Ramos (cell line): Measurements from ENCODE around the gene KCNQ4.

Experiments used
- in situ Hi-C: fragments of 300-500 bp; cut with MboI; formaldehyde crosslinking; loops from one replicate; pipeline ENCODE4 v1.14.3; 2022; ENCODE audit warnings: low sequenced_read_pairs; ENCODE audit not compliant: unreplicated experiment

KCNQ4 gene

DNA sequence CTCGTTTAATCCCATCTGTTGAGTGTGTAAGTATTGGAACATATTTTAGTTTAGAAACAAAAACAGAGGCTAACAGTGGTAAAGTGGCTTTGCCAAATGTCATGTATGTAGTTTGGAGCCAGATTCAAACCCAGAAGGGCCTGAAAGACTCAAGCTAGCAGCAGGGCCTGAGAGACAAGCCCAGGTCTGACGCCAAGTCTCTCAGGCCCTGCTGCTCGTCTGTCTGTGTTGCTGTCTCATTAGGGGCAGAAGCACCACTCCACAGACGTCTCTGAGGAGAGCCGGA, 70.2 kb downstream of the KCNQ4 start:
- in situ Hi-C loops = loop anchor here (10.0 kb wide), 1 partner anchor 259 kb away; no protein-coding TSS in a partner anchor

DNA sequence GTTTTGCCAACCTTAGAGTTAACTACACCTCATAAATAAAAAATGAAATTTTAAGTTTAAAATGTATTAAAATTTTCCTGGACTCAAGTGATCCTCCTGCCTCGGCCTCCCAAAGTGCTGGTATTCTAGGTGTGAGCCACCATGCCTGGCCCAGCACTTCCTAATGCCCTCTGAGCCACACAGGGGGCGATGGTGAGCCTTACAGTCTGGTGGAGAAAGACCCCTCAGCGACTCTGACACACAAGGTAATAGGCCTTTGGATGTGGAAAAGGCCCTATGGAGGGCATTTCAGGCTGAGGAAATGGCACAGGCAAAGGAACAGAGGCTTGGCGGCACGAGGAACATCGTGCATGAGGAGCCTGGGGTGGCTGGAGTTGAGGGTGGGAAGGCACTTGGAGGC, 71.9 kb downstream of the KCNQ4 start:
- in situ Hi-C loops = loop anchor here (10.0 kb wide), 1 partner anchor 261 kb away; no protein-coding TSS in a partner anchor

DNA sequence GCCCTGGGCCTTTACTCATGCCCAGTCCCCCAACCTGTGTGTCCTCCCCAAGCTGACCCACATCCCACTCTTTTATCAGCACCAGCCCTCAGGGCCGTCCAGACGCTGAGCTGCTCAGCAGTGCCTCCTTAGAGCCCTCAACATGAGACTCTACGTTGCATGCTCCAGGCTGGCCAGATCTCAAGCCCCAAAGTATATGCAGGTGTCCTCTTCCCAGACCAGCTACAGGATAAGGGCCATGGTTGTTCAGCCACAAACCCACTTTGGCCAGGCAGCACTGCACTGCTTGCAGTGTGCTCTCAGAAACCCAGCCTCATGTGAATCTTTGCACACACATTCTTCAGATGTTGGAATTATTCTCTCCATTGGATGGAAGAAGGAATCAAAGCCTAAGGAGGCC, 72.5 kb downstream of the KCNQ4 start:
- in situ Hi-C loops = loop anchor here (10.0 kb wide), 1 partner anchor 261 kb away; no protein-coding TSS in a partner anchor

DNA sequence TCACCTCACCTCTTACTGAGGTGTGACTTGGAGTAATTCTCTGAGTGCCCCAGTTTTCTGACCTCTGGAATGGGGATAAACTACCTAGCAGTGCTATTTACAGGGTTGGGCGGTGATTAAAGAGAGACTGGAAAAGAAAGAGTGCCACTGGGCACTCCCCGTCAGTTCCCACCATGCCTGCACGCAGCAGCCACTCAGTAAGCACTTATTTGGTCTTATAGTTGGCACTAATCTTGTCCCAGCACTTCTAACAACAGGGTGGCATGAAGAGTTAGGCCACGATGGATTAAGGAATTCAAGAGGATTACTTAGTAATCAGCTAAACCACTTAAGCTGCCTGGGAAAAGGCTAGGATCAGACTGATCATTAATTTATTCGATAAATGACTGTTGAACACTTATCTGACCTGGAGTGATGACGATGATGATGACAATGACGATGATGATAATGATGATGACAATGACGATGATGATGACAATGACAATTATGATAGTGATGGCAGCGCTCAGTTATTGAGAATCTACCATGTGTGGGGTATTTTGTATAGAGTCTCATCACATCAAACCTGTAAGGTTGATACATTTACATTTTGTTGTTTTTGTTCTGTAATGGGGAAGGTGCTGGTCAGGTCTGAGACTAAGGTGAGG, 73.2 kb downstream of the KCNQ4 start:
- in situ Hi-C loops = loop anchor here (10.0 kb wide), 1 partner anchor 262 kb away; no protein-coding TSS in a partner anchor

DNA sequence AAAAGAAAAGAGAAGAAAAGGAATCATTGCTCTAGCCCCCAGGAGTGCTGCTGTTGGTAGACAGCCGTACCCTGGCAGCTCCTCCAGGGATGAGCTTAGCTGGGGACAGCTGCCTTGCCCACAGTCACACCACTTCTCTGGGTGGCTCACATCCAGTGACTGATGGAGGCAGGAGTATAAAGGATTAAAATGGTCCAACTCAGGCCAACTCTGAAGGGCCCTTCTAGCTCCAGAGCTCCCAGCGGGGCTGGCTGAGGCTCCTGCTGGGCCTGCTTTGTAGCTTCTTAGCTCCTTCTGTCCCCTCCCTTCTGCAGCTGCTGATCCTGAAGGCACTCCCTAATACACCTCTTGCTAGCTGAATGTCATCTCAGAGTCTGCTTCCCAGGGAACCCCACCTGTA, 74.2 kb downstream of the KCNQ4 start:
- in situ Hi-C loops = loop anchor here (10.0 kb wide), 1 partner anchor 263 kb away; no protein-coding TSS in a partner anchor

DNA sequence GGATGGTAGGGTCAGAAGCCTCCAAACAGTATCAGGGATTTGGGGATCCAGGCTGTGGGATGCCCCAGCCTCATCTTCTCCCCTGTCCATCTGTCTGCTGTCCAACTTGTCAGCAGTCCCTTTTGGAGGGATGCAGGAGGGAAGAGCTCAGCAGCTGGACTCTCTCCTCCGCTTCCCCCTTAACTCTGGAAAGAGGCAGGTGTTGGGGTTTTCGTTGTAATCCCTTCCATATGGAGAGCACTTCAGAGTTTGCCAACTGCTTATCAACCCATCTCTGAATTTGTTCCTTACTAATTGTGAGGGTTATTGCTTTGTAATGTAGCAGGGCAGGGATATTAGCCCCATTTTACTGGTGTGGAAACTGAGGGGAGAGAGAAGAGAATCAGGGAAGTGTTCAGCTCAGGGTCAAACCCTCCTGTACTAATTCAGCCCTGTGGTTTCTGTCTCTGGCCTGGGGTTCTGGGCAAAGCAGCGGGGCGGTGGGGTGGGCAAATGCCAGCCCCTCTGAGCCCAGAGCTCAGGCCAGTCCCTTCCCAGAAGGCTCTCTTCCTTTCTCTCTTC, 75.3 kb downstream of the KCNQ4 start:
- in situ Hi-C loops = loop anchor here (10.0 kb wide), 1 partner anchor 264 kb away; no protein-coding TSS in a partner anchor

DNA sequence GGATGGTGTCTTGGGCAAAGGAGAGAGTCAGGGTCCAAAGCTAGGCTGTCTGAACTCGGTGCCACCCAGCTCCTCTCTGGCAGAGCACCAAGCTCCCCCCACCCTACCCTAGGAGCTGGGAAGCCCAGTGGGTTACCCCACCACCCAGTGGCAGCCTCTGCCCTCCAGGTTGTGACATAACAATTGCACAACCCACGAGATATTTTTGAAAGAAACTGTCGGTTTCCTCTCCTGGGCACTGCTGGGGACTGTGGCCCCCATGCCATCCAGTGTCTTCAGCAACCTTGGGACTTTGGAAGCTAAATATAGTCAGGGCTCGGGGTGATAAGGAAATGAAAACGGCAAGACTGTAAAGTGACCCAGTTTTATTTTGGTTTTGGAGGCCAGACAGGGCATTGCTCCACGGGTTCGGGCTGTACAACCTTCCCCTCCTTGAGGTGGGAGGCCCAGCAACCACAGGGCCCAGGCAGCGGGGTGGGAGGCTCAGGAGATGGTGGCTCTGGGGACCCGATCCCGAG, 77.2 kb downstream of the KCNQ4 start:
- in situ Hi-C loops = no loop called here

DNA sequence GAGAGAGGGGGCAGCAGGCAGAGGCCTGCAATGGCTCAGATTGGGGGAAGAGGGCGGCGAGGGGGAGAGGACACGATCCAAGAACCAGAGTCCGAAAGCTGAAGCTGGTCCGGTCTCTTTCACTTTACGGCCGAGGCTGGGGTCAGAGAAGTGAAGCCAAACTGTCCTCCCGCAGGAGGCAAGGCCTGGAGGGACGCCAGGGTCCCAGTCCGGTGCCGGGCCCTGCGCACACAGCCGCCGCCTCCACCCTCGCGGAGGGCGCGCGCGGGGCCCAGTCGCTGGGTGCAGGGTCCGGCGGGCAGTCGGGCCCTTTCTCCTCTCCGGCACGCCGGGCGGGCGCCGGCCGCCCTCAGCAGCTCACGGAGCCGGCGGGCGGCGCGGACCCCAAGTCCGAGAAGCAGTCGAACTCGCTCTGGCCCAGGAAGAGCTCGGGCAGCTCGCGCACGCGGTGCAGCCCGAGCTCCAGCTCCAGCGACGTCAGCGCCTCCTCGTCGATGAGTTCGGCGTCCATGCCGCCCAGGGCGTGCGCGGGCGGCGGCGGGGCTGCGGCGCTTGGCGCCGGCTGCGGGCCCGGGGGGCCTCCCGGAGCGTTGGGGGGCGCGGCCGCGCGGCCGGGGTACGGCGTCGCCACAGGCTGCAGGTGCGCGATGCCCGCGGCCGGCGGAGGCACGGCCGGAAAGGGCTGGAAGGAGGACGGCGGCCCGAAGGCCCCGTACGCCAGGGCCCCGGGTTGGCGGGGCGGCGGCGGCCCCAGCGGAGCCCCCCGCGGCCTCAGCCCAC, 77.8 kb downstream of the KCNQ4 start:
- in situ Hi-C loops = no loop called here

DNA sequence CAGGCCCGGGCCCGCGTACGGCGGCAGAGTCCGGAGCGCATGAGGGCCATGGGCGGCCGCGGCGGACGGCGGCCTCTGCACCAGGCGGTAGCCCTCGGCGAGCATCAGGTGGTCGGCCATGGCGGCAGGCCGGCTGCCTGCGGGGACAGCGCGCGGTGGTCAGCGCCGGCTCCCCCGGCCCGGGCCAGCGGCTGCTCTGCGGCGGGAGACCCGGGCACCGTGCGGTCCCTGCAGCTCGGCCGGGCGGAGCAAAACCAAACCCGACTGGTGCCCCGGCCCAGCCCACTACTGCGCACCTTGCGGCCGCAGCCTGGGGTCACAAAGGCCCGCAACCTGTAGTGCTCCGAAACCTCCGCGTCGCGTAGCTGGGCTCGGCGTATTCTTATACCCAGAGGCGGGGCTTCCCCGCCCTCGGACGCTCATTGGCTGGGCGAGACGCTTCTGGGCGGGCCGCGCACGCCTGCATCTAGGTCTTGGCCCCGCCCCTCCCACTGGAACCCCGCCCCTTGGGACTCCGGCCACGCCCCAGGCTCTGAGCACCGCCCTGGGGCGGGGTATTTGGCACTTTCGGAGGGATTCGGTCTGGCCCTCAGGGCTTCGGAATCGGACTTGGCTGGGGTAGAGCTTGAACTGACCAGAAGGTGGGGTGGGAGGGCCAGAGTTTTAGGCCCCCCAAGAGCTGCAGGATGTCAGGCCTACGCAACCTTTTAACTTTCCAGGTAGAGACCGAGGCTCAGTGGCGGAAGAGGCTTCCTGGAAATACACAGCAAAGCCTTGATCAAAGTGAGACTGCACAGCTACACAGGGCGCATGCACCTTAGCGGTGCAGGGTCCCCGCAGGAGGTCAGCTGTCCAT, 78.6 kb downstream of the KCNQ4 start, which contains the start of gene CITED4:
Gene CITED4, minus strand, starts transcription at position 356 of the 856 bp plus-strand sequence. Its CDS starts 236 bp downstream, at position 120.
- in situ Hi-C loops = no loop called here

DNA sequence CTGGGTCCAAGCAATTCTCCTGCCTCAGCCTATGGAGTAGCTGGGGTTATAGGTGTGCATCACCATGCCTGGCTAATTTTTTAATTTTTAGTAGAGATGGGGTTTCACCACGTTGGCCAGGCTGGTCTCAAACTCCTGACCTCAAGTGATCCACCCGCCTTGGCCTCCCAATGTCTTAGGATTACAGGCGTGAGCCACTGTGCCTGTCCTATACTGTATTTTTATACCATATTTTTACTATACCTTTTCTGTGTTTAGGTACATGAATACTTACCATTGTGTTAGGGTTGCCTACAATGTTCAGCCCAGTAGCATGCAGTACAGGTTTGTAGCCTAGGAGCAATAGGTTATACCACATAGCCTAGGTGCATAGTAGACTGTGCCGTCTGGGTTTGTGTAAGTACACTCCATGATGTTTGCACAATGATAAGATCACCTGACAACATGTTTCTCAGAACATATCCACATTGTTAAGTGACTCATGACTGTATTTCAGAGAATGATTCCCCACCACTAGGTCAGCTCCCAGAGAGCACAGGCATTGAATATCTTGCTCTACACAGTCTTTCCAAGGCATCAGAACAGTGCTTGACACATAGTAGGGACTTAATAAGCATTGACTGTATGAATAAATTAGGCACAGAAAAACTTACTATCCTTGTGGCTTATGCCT, 84.6 kb downstream of the KCNQ4 start:
- in situ Hi-C loops = no loop called here

DNA sequence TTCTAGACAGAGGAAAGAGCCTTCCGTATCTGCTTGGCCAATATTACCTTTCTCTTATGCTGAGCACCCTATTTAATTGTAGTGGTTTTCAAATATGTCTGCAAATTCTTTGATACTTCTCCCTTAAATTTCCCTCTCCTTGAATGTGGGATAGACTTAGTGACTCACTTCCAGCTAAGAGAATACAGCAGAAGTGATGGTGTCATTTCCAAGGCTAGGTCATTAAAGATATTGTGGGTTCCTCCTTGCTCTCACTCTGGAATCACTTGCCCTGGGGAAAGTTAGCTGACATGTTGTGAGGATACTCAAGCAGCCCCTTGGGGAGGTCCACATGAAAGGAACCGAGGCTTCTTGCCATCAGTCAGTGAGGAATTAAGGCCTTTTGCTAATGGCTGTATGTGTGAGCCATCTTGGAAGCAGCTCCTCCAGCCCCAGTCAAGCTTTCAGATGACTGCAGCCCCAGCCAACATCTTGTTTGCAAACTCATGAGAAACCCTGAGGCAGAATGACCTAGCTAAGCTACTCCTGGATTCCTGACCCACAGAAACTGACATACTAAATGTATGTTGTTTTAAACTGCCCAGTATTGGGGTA, 86.6 kb downstream of the KCNQ4 start:
- in situ Hi-C loops = no loop called here

DNA sequence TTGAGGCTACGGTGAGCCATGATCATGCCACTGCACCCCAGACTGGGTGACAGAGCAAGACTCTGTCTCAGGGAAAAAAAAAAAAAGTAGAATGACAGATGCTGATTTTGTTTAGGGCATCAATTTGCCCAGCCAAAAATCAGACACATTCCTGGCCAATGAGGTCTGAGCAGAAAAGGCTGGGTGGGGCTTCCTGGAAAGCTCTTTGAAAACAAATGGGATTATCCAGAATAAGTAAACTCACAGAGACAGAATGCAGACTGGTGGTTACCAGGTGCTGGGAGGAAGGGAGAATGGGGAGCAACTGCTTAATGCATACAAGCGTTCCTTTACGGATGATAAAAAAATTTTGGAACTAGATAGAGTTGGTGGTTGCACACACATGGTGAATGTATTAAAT, 88.7 kb downstream of the KCNQ4 start:
- in situ Hi-C loops = no loop called here

DNA sequence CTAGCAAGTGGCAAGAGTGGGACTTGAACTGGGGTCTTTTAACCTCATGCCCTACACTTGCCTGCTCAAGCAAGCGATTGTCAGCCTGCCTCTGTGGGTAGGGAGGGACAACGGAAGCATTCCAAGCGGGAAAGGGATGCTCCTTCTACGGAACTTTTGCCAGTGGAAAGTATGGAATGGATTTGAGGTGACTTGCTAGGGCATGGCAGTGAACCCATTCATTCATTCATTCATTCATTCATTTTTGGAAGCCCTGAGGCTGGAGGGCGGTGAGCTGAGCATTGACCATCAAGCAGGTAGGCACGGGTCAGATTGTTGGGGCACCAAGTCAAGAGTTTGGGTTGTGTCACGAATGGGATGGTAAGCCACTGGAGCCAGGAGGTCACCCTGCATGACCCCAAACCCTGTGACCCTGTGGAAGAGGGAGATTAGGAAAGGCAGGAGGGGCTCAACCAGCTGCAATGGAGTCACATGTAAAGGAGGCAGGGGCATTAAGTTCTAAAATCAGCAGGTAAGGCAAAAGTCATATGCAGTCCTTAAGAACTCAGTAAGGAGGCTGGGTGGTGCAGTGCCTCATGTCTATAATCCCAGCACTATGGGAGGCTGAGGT, 90.4 kb downstream of the KCNQ4 start:
- in situ Hi-C loops = no loop called here

DNA sequence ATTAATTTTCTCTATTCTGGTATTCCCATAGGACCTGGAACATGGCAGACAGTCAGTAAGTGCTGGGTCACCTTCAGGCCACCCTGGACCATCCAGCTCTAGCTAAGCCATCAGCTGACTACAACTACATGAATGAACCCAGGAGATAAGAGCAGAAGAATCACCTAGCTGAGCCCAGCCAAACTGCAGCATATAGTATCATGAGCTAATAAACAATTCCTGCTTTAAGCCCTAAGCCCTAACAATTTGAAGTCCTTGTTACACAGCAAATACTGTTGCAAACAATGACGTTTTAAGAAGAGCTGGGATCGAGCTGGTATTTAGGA, 92.8 kb downstream of the KCNQ4 start:
- in situ Hi-C loops = no loop called here

DNA sequence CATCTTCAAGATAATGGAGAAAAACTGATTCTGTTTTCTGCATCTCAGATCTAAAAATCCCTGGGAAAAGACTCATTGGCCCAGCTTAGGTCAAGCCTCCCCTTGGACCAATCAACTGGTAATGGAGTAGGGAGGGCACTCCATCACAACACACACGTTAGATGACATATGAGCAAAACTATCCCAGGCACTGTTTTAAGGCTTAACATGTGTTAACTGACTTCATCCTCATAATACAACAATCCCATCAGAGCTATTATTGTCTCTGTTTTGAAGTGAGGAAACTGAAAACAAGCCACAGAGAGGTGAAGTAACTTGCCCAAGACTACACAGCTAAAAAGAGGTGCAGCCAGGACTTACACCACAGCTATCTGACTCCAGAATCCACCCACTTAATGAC, 93.3 kb downstream of the KCNQ4 start:
- in situ Hi-C loops = no loop called here

DNA sequence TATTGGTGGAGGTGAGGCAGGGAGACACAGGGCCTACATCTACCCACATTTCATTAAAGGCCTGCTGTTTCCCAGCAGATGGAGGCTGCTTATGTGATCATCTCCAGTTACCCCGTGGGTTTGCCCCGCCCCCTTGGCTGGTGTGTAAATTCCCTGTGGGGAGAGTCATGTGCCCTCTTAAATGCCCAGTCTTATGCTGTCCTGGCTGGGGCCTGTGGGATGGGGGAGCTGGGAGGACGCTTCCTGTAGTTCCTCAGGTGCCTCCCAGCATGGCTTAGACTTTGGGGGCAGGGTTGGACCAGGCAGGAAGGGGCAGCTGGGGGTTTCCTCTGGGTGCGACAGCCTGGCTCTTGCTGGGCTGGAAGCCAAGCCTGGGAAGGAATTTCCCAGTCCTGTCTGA, 94.1 kb downstream of the KCNQ4 start:
- in situ Hi-C loops = no loop called here

DNA sequence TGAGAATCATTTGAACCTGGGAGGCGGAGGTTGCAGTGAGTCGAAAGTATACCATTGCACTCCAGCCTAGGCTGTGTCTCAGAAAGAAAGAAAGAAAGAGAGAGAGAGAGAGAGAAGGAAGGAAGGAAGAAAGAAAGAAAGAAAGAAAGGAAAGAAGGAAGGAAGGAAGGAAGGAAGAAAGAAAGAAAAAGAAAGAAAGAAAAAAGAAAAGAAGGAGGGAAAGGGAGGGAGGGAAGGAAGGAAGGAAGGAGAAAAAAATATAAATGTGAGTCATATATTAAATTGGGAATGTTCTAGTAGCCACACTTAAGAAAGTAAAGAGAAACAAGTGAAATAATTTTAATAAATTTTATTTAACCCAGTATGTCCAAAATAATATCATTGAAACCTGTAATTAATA, 95.3 kb downstream of the KCNQ4 start:
- in situ Hi-C loops = no loop called here

DNA sequence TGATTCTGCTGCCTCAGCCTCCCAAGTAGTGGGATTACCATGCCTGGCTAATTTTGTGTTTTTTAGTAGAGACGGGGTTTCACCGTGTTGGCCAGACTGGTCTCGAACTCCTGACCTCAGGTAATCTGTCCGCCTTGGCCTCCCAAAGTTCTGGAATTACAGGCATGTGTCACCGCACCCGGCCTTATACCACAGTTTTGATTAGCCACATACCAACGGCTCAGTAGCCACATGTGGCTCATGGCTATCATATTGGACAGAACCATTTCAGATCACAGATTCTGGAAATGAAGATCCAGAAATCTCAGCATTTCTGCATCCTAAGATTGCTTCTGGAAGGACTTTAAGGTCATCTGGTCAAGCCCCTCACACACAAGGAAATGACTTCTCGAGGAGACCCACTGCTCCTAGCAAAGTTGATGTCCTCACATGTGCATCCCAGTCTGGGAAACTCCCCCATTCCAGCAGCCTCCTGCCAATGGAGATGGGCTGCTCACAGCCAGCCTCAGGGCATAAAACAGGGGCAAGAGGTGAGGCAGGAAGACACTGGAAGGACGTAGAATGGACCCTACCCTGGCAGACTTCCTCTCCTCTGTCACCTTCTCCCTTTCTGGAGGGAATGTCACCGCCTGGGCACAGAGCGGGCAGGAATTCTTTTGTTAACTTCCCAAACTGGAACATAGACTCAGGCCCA, 96.0 kb downstream of the KCNQ4 start:
- in situ Hi-C loops = no loop called here
